ENCODE results near the gene TEAD2.

DNA sequence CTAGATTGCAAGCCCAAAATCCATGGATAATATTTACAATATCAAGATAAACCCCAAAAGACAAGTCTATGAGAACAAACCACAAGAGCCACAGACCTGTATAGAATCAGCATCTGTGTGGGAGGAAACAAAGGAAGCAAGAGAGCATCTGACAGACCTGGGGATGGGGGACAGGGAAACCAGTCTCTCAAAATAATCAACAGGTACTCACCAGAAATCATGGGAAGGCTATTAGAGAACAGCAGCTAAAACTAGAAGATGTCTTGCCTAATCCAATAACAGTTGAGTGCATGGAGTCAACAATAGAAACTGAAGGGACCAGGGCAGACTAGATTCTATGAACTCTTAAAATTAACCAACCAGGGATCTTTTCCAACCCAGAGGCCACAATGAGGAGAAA is 45.9 kb downstream of the TEAD2 start:
- TF ChIP-seq PAX8 (CRISPR knock-in tag; IDR thresholded peaks at IDR 0.05; ENCODE audit: borderline replicate concordance) (no peak), POLR2A (IDR thresholded peaks at IDR 0.05; ENCODE audit: insufficient read depth in 1 of 2, low read depth in 2 of 2, low read length in 2 of 2) (no peak), NONO (IDR thresholded peaks at IDR 0.05) (no peak), NONO (CRISPR knock-in tag; conservative IDR thresholded peaks at IDR 0.05) (no peak), CHD4 (IDR thresholded peaks at IDR 0.05; ENCODE audit: borderline replicate concordance, low read length) (no peak)
- TF ChIP-seq, protein P1, sequence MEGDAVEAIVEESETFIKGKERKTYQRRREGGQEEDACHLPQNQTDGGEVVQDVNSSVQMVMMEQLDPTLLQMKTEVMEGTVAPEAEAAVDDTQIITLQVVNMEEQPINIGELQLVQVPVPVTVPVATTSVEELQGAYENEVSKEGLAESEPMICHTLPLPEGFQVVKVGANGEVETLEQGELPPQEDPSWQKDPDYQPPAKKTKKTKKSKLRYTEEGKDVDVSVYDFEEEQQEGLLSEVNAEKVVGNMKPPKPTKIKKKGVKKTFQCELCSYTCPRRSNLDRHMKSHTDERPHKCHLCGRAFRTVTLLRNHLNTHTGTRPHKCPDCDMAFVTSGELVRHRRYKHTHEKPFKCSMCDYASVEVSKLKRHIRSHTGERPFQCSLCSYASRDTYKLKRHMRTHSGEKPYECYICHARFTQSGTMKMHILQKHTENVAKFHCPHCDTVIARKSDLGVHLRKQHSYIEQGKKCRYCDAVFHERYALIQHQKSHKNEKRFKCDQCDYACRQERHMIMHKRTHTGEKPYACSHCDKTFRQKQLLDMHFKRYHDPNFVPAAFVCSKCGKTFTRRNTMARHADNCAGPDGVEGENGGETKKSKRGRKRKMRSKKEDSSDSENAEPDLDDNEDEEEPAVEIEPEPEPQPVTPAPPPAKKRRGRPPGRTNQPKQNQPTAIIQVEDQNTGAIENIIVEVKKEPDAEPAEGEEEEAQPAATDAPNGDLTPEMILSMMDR (CRISPR knock-in tag; IDR thresholded peaks at IDR 0.05), result no peak
- TF ChIP-seq, protein P2, sequence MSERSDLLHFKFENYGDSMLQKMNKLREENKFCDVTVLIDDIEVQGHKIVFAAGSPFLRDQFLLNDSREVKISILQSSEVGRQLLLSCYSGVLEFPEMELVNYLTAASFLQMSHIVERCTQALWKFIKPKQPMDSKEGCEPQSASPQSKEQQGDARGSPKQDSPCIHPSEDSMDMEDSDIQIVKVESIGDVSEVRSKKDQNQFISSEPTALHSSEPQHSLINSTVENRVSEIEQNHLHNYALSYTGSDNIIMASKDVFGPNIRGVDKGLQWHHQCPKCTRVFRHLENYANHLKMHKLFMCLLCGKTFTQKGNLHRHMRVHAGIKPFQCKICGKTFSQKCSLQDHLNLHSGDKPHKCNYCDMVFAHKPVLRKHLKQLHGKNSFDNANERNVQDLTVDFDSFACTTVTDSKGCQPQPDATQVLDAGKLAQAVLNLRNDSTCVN (CRISPR knock-in tag; IDR thresholded peaks at IDR 0.05; ENCODE audit: borderline replicate concordance), result no peak

Data from HepG2 (cell line).